ENCODE data around the gene SLC22A1.
A peak's percentile ranks its signal among the peaks of the same experiment; 100 is the strongest.
"Not testable (repeated sequence)": the region's sequence is repeated elsewhere in the genome, so short reads cannot be mapped to it uniquely, and the experiment has no call there.

The SLC22A1 gene

GRCh38 chr6:160137130-160137988, 15.7 kb downstream of the SLC22A1 start:
- no peak for DNase-seq

- peak in 16 of 56 donors; percentile 2 to 59 (median 17) for DNase-seq
Measured at GRCh38 chr6:160137989-160138835, 16.6 kb downstream of the SLC22A1 start.

GRCh38 chr6:160138839-160139419, 17.3 kb downstream of the SLC22A1 start:
- no peak for DNase-seq

DNA sequence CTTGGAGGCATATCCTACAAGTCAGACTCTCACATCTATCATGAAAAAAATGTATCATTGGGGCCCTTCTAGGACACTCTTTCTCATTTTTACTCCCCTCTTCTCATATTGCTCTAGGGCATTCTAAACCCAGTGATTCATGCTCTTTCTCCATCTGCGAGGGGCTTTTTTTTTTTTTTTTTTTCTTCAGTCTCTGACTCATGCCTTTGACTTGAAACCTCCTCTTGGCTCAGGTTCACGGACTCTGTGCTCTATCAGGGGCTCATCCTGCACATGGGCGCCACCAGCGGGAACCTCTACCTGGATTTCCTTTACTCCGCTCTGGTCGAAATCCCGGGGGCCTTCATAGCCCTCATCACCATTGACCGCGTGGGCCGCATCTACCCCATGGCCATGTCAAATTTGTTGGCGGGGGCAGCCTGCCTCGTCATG, 17.8 kb downstream of the SLC22A1 start:
- DNase-seq: no peak

- DNase-seq: not testable (repeated sequence)
Measured at GRCh38 chr6:160140493-160140892, 18.9 kb downstream of the SLC22A1 start.

- DNase-seq: no peak
Measured at GRCh38 chr6:160141001-160141726, 19.5 kb downstream of the SLC22A1 start.

DNA sequence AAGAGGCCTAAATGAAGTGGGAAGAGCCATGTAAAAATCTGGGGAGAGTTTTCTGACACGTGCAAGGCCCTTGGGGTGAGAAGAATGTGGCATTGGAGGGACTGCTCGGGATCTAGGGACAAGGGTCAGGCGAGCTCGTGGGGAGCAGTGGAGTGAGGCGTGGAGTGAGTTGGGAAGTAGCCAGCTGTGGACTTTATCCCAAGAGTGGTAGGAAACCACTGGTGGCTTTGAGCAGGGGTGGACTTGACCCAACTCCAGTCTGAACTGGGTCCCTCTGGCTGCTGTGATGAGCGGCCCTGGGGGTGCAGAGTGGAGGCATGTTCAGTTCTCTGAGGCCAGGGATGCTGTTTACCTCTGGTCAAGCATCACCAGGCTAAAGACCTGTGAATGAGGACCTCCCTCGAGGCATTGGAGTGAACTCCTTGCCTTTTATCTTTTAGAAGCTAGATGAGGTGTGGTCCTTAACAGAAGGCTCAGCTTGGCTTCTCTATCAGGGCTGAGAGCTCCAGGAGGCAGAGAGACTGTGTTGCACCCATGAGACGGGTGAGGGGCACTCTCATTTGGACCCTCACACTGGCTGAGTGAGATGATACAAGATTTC, 20.6 kb downstream of the SLC22A1 start:
- DNase-seq: no peak

GRCh38 chr6:160146454-160147145, 25.0 kb downstream of the SLC22A1 start:
- DNase-seq: no peak

DNA sequence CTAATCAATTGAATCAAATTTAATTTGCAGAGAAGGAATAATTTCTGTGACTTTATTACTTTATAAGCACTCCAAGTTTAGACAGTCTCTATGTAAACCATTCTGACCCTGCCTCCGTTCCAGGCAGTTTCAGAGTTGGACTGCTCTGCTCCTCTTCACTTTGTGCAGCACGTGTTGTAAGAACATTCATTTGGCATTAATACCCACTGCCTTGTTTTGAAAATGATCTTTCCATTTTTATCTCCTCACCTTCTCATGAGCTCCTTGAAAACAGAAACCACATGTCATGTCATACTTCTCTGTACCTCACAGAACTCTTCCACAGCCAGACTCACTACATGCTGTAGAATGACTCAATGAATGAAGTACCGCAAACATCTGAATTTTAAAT, 25.5 kb downstream of the SLC22A1 start:
- DNase-seq: no peak

- DNase-seq: no peak
Measured at GRCh38 chr6:160154471-160154870, 32.9 kb downstream of the SLC22A1 start.

- DNase-seq: no peak
Measured at GRCh38 chr6:160156842-160157241, 35.2 kb downstream of the SLC22A1 start.

- DNase-seq: no peak
Measured at GRCh38 chr6:160160450-160160849, 38.8 kb downstream of the SLC22A1 start.

- no peak for DNase-seq
Measured at GRCh38 chr6:160160929-160161646, 39.5 kb downstream of the SLC22A1 start.

DNA sequence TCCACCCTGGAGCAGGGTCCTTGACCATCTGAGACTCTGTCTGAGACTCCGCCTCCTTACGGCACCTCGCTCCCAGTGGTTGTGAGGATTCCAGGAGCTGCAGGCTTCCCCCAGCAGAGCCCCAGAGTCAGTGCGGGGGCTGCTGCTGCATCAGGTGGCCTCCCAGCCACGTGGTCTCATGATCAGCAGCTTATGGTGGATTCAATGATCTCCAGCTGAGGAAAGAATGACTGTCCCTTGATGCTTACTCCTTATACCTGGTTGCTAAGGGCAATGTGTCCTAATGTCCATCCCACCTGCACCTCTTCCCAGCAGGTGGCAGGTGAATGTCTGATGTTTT, 40.0 kb downstream of the SLC22A1 start:
- DNase-seq: no peak

- no peak for DNase-seq
Measured at GRCh38 chr6:160162030-160162566, 40.5 kb downstream of the SLC22A1 start.

- no peak for DNase-seq
Measured at GRCh38 chr6:160163425-160163824, 41.8 kb downstream of the SLC22A1 start.

DNA sequence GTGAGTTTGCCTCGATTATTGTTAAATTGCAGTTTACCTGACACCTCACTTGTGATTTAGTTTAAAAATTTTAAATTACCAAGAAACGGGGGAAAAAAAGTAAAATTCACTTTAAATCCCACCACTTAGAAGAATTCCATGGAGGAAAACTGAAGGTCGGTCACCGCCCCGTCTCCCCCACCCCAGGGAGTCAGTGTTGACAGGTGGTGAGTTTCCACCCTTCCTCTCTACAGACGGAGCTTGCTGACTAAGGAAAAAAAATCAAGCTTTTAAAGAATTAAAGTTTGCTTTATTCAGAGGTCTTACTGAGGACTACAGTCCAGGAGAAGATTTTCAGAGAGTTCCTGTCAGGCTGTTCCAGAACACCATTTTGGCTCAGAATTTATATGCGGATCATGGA, 42.3 kb downstream of the SLC22A1 start:
- no peak for DNase-seq

GRCh38 chr6:160165928-160166327, 44.3 kb downstream of the SLC22A1 start:
- not testable (repeated sequence) for DNase-seq

All from nucleus accumbens (tissue), 56 donors.